Activated CD8-positive, alpha-beta T cell treated with anti-CD3 and anti-CD28 coated beads for 36 hours (primary cell): ENCODE measurements around the gene SYS1. TPM values are rescaled to one million over a fixed set of nuclear protein-coding genes. Genes with fewer than 3 reads are reported as not detected.

Experiments
- ATAC-seq: fragments of 200-7000 bp; cut with Tn5 transposase; one replicate; pipeline ENCODE4 v1.10.0; 2021; ENCODE audit warnings: mild to moderate bottlenecking, moderate library complexity
- CTCF ChIA-PET: fragments of 350-600 bp; sonication (Branson Sonifier 250); formaldehyde crosslinking; loops from one replicate; lab custom pipeline; 2021; ENCODE audit warnings: antibody characterized with exemption; lab: Charles Lee
- POLR2A ChIA-PET: fragments of 350-600 bp; sonication (Branson Sonifier 250); formaldehyde crosslinking; loops from one replicate; lab custom pipeline; 2021; ENCODE audit warnings: antibody characterized with exemption; lab: Charles Lee
- DNase-seq: peaks from one replicate; pipeline ENCODE4 v3.0.0-alpha.2; 2020
- H3K27ac Mint-ChIP-seq: one replicate; pipeline ENCODE4 v1.8.0; 2021; ENCODE audit warnings: mild to moderate bottlenecking, mixed read lengths
- H3K27me3 Mint-ChIP-seq: one replicate; pipeline ENCODE4 v1.8.0; 2021; ENCODE audit warnings: mixed read lengths
- H3K36me3 Mint-ChIP-seq: one replicate; pipeline ENCODE4 v1.8.0; 2021; ENCODE audit warnings: low read depth, mixed read lengths
- H3K4me1 Mint-ChIP-seq: one replicate; pipeline ENCODE4 v1.8.0; 2021; ENCODE audit warnings: low read depth, mixed read lengths
- H3K4me3 Mint-ChIP-seq: one replicate; pipeline ENCODE4 v1.8.0; 2021; ENCODE audit warnings: mild to moderate bottlenecking, moderate library complexity, mixed read lengths
- H3K9me3 Mint-ChIP-seq: one replicate; pipeline ENCODE4 v1.8.0; 2021; ENCODE audit warnings: mixed read lengths
- intact Hi-C: fragments of 100-400 bp; cut with micrococcal nuclease; formaldehyde crosslinking; loops from one replicate; pipeline ENCODE4 v1.10.0; 2022
- total RNA-seq, 2 experiments: library from RNA; stranded (reverse); gene quantifications; one replicate each; pipeline ENCODE4 v1.2.3, GENCODE V29; 2021
- TF ChIP-seq, protein P1 (sequence below): fragments of 200-600 bp; IDR thresholded peaks from one replicate; pipeline ENCODE4 v1.8.0; 2022; ENCODE audit warnings: antibody characterized with exemption, mild to moderate bottlenecking

Gene SYS1
- total RNA-seq, 2 experiments from 2014 or later = 19.6 to 20.7 TPM

DNA sequence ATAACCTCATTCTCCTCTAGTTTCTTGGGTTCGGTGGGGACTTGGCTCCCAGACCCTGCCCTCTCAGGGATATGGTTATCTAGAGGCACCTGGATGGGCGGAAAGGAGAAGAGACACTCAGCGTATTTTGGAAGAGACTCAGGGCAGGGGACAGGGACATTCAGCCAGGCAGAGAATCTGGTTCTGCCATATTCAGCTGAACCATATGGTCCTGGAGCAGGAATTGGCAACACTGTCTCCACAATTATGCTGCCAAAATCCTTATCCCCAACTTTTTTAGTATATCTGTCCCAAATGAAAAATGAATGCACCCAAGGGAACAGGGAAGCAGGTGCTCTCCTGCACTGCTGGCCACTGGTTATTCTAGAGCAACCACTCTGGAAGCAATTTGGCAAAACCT, 32.5 kb upstream of the SYS1 start:
- Mint-ChIP-seq H3K27ac (no peak overlapping the region), H3K27me3 (no peaks in the 10 kb centered on the region), H3K9me3 (no peaks in the 10 kb centered on the region), H3K4me1 (no peaks in the 10 kb centered on the region), H3K4me3 (no peak overlapping the region), H3K36me3 (peaks cover 33% of the 10 kb centered on the region)
- intact Hi-C loops = no loop called here
- TF ChIP-seq, protein P1, sequence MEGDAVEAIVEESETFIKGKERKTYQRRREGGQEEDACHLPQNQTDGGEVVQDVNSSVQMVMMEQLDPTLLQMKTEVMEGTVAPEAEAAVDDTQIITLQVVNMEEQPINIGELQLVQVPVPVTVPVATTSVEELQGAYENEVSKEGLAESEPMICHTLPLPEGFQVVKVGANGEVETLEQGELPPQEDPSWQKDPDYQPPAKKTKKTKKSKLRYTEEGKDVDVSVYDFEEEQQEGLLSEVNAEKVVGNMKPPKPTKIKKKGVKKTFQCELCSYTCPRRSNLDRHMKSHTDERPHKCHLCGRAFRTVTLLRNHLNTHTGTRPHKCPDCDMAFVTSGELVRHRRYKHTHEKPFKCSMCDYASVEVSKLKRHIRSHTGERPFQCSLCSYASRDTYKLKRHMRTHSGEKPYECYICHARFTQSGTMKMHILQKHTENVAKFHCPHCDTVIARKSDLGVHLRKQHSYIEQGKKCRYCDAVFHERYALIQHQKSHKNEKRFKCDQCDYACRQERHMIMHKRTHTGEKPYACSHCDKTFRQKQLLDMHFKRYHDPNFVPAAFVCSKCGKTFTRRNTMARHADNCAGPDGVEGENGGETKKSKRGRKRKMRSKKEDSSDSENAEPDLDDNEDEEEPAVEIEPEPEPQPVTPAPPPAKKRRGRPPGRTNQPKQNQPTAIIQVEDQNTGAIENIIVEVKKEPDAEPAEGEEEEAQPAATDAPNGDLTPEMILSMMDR = no peak
- no peak for DNase-seq
- ATAC-seq = no peak
- POLR2A ChIA-PET = no interaction called here
- CTCF ChIA-PET = interaction anchor here (1.6 kb wide), 1 partner anchor 11 kb away, joined by 6 read pairs; no protein-coding TSS in a partner anchor

DNA sequence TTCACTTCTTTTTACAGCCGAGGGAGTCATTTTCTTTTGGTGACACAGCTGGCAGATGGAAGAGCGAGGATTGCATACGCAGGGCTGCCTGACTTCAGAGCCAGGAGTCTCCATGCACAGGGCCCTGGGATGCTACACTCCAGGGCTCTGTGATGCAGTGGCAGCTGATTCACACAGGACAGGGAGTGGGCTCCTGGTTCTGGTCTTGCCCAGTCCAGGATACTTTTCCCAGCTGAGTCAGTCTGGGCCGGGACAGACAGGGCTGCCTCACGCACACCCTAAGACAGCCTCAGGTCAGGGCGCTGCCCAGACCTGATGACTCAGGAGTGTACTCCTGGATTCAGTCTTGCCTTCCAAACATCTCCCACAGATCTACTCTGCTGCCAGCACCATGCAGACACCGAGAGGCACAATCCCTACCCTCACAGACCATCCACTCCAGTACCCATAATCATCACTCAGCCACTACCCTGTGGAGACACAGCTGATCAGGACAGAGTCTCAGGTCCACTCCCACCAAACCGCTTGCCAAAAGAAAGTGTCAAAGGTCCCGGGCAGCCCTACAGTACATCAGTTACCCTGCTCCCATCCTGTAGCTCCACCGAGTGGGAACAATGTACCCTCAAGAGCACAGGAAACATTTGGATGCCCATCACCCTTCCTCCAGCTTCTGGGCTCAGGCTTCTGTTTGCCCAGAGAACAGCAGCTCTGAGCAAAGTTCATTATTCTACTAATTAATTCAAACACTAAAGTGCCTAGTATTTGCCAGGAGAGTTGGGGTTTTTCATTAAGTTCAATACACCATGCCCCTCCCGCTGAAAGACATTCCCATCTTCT, 26.2 kb upstream of the SYS1 start:
- ATAC-seq (no peak), DNase-seq (no peak)
- Mint-ChIP-seq H3K4me1 (no peaks in the 10 kb centered on the region), H3K27ac (no peak overlapping the region), H3K36me3 (peaks cover 18% of the 10 kb centered on the region), H3K4me3 (no peak overlapping the region), H3K27me3 (no peaks in the 10 kb centered on the region), H3K9me3 (no peaks in the 10 kb centered on the region)
- CTCF ChIA-PET = interaction anchor here (1.0 to 1.4 kb wide), 3 partner anchors 26 to 71 kb away, joined by 3 to 4 read pairs (median 4); partner anchors contain the start of genes DBNDD2 and SYS1
- TF ChIP-seq, protein P1 = no peak
- POLR2A ChIA-PET = interaction anchor here (0.8 to 3.6 kb wide), 2 partner anchors 11 to 17 kb away, joined by 3 to 20 read pairs; partner anchors contain the start of gene SDC4
- intact Hi-C loops = no loop called here

DNA sequence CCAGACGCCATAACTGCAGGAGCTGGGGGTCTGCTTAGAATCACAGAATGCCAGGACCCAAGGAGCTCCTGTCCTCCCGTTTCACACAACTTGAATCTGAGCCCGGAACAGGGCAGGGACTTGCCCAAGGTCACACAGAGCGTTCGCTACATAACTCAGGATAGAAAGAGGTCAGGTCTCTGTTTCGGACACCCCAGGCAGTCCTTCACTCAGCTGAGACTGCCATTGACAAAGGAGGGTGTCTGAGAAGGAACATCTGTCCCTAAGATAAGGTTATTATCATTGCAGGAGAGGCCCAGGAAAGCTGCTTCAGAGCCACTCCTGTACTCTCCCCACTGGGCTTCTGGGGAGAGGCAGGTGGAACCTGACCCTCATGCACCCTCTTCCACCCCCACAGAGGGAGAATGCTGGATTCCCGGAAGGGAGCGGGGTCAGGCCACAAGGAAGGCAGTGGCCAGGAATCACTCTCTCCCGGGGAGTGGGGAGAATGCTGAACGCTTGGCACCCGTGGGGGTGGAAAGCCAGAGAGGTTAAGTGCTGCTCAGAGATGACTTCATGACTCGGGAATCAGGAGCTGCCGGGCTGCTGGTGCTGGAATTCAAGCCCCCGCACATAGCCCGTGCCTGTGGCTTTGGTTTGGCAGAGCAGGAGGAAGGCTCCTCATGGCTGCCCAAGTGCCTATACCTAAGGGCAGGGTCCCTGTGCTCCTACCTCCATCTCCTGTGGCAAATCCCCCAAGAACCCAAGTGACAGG, 25.4 kb upstream of the SYS1 start:
- H3K9me3 Mint-ChIP-seq = no peaks in the 10 kb centered on the region
- H3K36me3 Mint-ChIP-seq = peaks cover 18% of the 10 kb centered on the region
- TF ChIP-seq, protein P1 = no peak
- no peak overlapping the region for H3K4me3 Mint-ChIP-seq
- peaks cover 1% of the 10 kb centered on the region for H3K4me1 Mint-ChIP-seq
- POLR2A ChIA-PET = interaction anchor here (3.6 kb wide), 1 partner anchor 10 kb away, joined by 20 read pairs; the partner anchor contains the start of gene SDC4
- no peak overlapping the region for H3K27ac Mint-ChIP-seq
- no peaks in the 10 kb centered on the region for H3K27me3 Mint-ChIP-seq
- intact Hi-C loops = no loop called here
- DNase-seq = no peak
- CTCF ChIA-PET = interaction anchor here (1.0 to 1.4 kb wide), 3 partner anchors 26 to 71 kb away, joined by 3 to 4 read pairs (median 4); partner anchors contain the start of genes DBNDD2 and SYS1
- no peak for ATAC-seq

DNA sequence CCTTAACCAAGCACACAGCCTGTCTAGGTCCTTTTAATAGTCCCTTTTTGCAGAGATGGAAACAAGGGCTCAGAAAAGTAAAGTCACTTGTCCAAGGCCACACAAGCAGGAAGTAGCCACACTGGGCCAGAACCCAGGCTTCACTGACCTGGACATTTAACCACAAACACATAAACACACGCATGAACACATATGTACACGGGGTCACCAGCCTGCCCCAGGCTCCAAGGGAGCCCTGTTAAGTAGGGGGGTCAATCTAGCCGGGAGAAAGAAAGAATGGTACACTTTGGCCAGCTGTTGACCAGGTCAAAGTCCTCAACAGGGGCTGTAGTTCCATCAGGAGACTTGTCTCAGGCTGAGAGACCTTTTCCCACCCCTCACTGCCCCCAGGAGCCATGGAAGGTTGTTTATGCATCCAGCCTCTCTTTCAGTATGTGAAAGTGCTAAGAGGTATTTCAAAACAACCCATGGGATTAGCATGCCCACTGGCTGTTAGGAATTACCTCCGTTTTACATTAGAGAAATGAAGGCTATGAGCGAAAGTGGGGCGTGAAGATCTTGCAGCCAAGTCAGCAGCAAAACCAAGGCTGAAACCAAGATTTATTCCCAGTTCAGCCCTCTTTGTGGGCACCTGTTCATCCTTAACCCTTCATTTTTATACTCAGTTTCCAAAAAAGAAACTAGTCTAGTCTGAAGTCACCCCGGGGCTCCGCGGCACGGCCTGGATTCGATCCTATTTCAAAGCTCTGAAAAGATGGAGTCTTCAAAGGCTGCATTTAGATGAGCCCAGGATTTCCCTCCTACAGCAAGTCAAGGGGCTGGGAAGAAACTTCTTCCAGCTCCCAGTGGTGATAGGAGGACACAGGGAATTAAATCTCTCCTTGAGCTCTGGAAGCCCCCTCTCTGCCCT, 24.6 kb upstream of the SYS1 start:
- ATAC-seq (no peak), DNase-seq (no peak)
- TF ChIP-seq, protein P1 = no peak
- no peaks in the 10 kb centered on the region for H3K27me3 Mint-ChIP-seq
- no peak overlapping the region for H3K4me3 Mint-ChIP-seq
- CTCF ChIA-PET = no interaction called here
- intact Hi-C loops = no loop called here
- H3K4me1 Mint-ChIP-seq = peaks cover 8% of the 10 kb centered on the region
- POLR2A ChIA-PET = no interaction called here
- no peak overlapping the region for H3K27ac Mint-ChIP-seq
- peaks cover 18% of the 10 kb centered on the region for H3K36me3 Mint-ChIP-seq
- no peaks in the 10 kb centered on the region for H3K9me3 Mint-ChIP-seq
